IMR-90 (cell line): ENCODE results near the gene MYOM1. TPM values are rescaled to one million over a fixed set of nuclear protein-coding genes. Genes with fewer than 3 reads are reported as not detected.

Experiments used
- ATAC-seq: fragments of 200-7000 bp; cut with Tn5 transposase; 2 replicates; pipeline ENCODE4 v1.9.1; 2020; ENCODE audit warnings: low read depth, mild to moderate bottlenecking, moderate library complexity
- BruUV-seq: library from RNA; stranded (reverse); fragments of 400-500 nt; replicated peaks from 2 replicates; lab custom pipeline; 2021; lab: Mats Ljungman, UMichigan
- CTCF ChIA-PET: fragments of 300-600 bp; formaldehyde crosslinking; extraction: SDS; loops from one replicate; lab custom pipeline; 2021; ENCODE audit warnings: antibody characterized with exemption; lab: Yijun Ruan, JAX
- POLR2A ChIA-PET: fragments of 300-600 bp; sonication (Branson Sonifier 250); formaldehyde crosslinking; loops from one replicate; lab custom pipeline; 2022; ENCODE audit warnings: antibody characterized with exemption; ENCODE audit not compliant: unreplicated experiment; lab: Charles Lee
- DNase-seq: peaks from one replicate; pipeline ENCODE4 v3.0.0; 2013
- H2AFZ ChIP-seq: replicated peaks from 2 replicates; pipeline ENCODE3; 2013; ENCODE audit warnings: low read length, mild to moderate bottlenecking; ENCODE audit not compliant: poor library complexity
- H2AK5ac ChIP-seq: 2 replicates; pipeline ENCODE4 v1.6.1; 2013; ENCODE audit warnings: low read depth, low read length, inconsistent platforms
- H2AK9ac ChIP-seq: replicated peaks from 2 replicates; pipeline ENCODE3; 2013; ENCODE audit warnings: mild to moderate bottlenecking, low read depth, low read length, moderate library complexity; ENCODE audit not compliant: poor library complexity
- H2BK120ac ChIP-seq: 2 replicates; pipeline ENCODE4 v1.6.1; 2013; ENCODE audit warnings: low read depth, low read length, inconsistent platforms
- H2BK15ac ChIP-seq: 3 replicates; pipeline ENCODE4 v1.6.1; 2013; ENCODE audit warnings: low read depth, low read length, inconsistent platforms
- H2BK20ac ChIP-seq: 2 replicates; pipeline ENCODE4 v1.6.1; 2013; ENCODE audit warnings: low read depth, mild to moderate bottlenecking, inconsistent platforms, low read length, moderate library complexity
- H2BK5ac ChIP-seq: 2 replicates; pipeline ENCODE4 v1.6.1; 2013; ENCODE audit warnings: mild to moderate bottlenecking, low read depth, low read length, inconsistent platforms; ENCODE audit not compliant: poor library complexity, severe bottlenecking
- H3K14ac ChIP-seq: replicated peaks from 2 replicates; pipeline ENCODE4 v1.6.1; 2013; ENCODE audit warnings: low read depth, low read length, inconsistent platforms
- H3K18ac ChIP-seq: 2 replicates; pipeline ENCODE4 v1.6.1; 2013; ENCODE audit warnings: low read depth, low read length, control low read depth
- H3K23ac ChIP-seq: 2 replicates; pipeline ENCODE4 v1.6.1; 2013; ENCODE audit warnings: low read depth, low read length, inconsistent platforms
- H3K27ac ChIP-seq: 2 replicates; pipeline ENCODE4 v1.5.1; 2013; ENCODE audit warnings: mild to moderate bottlenecking, control low read depth, low read length; ENCODE audit not compliant: insufficient read depth
- H3K27me3 ChIP-seq: 2 replicates; pipeline ENCODE4 v1.6.1; 2013; ENCODE audit warnings: low read length; ENCODE audit not compliant: control insufficient read depth, insufficient read depth
- H3K36me3 ChIP-seq: 2 replicates; pipeline ENCODE4 v1.6.1; 2013; ENCODE audit warnings: low read length, mixed read lengths; ENCODE audit not compliant: control insufficient read depth, insufficient read depth
- H3K4ac ChIP-seq: 2 replicates; pipeline ENCODE4 v1.6.1; 2013; ENCODE audit warnings: low read depth, low read length, inconsistent platforms
- H3K4me1 ChIP-seq: 2 replicates; pipeline ENCODE4 v1.6.1; 2013; ENCODE audit warnings: low read length, mixed read lengths; ENCODE audit not compliant: control insufficient read depth, insufficient read depth
- H3K4me2 ChIP-seq: 2 replicates; pipeline ENCODE4 v1.6.1; 2013; ENCODE audit warnings: low read depth, mild to moderate bottlenecking, control low read depth, low read length, moderate library complexity
- H3K4me3 ChIP-seq: 2 replicates; pipeline ENCODE4 v1.5.1; 2013; ENCODE audit warnings: low read depth, mild to moderate bottlenecking, control low read depth, low read length, moderate library complexity; ENCODE audit not compliant: insufficient read depth
- H3K56ac ChIP-seq: 2 replicates; pipeline ENCODE4 v1.6.1; 2013; ENCODE audit warnings: low read length, inconsistent platforms; ENCODE audit not compliant: insufficient read depth; ENCODE audit errors: extremely low read depth
- H3K79me1 ChIP-seq, 2 experiments: 2 replicates each; pipeline ENCODE4 v1.6.1; 2013; ENCODE audit warnings: low read length in 2 of 2, inconsistent platforms in 1 of 2, low read depth in 1 of 2
- H3K9ac ChIP-seq: 2 replicates; pipeline ENCODE4 v1.6.1; 2013; ENCODE audit warnings: low read depth, low read length, control low read depth
- H3K9me1 ChIP-seq: 2 replicates; pipeline ENCODE4 v1.6.1; 2013; ENCODE audit warnings: low read length, inconsistent platforms; ENCODE audit not compliant: insufficient read depth
- H3K9me3 ChIP-seq: 2 replicates; pipeline ENCODE4 v1.6.1; 2013; ENCODE audit warnings: low read length; ENCODE audit not compliant: control insufficient read depth, insufficient read depth
- H4K20me1 ChIP-seq: 2 replicates; pipeline ENCODE4 v1.6.1; 2013; ENCODE audit warnings: low read length, inconsistent platforms; ENCODE audit not compliant: insufficient read depth
- H4K5ac ChIP-seq: 2 replicates; pipeline ENCODE4 v1.6.1; 2013; ENCODE audit warnings: mild to moderate bottlenecking, low read depth, low read length, control low read depth
- H4K8ac ChIP-seq, 2 experiments: 2 replicates each; pipeline ENCODE4 v1.6.1; 2013; ENCODE audit warnings: low read depth in 2 of 2, low read length in 2 of 2, control low read depth in 1 of 2, inconsistent platforms in 1 of 2
- H4K91ac ChIP-seq: 2 replicates; pipeline ENCODE4 v1.6.1; 2013; ENCODE audit warnings: low read depth, low read length, inconsistent platforms; ENCODE audit not compliant: insufficient read depth
- BHLHE40 ChIP-seq: fragments of 150-350 bp; IDR thresholded peaks from 2 replicates; pipeline ENCODE4 v1.6.1; 2016; ENCODE audit warnings: mild to moderate bottlenecking, low read depth, low read length
- CEBPB ChIP-seq: IDR thresholded peaks from 2 replicates; pipeline ENCODE4 v1.6.1; 2012; ENCODE audit warnings: low read depth, low read length, improper control_type of control experiment
- CHD1 ChIP-seq: IDR thresholded peaks from 2 replicates; pipeline ENCODE4 v1.6.1; 2012; ENCODE audit warnings: low read depth, low read length, improper control_type of control experiment
- CTCF ChIP-seq: conservative IDR thresholded peaks from 2 replicates; pipeline ENCODE4 v1.5.1; 2012; ENCODE audit warnings: mild to moderate bottlenecking, low read depth, low read length, improper control_type of control experiment
- FOS ChIP-seq: fragments of 150-350 bp; IDR thresholded peaks from 2 replicates; pipeline ENCODE4 v1.6.1; 2016; ENCODE audit warnings: low read depth, low read length
- MAFK ChIP-seq: IDR thresholded peaks from 2 replicates; pipeline ENCODE4 v1.6.1; 2012; ENCODE audit warnings: low read depth, low read length, improper control_type of control experiment
- MAZ ChIP-seq: IDR thresholded peaks from 2 replicates; pipeline ENCODE4 v1.6.1; 2012; ENCODE audit warnings: low read depth, mild to moderate bottlenecking, low read length, improper control_type of control experiment, moderate library complexity, borderline replicate concordance
- MXI1 ChIP-seq: IDR thresholded peaks from 2 replicates; pipeline ENCODE4 v1.6.1; 2012; ENCODE audit warnings: low read depth, mild to moderate bottlenecking, low read length, moderate library complexity, borderline replicate concordance
- NFE2L2 ChIP-seq: fragments of 150-350 bp; IDR thresholded peaks from 2 replicates; pipeline ENCODE4 v1.6.1; 2016; ENCODE audit warnings: low read depth, mild to moderate bottlenecking, low read length
- POLR2A ChIP-seq: IDR thresholded peaks from 2 replicates; pipeline ENCODE4 v1.6.1; 2012; ENCODE audit warnings: mild to moderate bottlenecking, low read depth, low read length
- RAD21 ChIP-seq: IDR thresholded peaks from 2 replicates; pipeline ENCODE4 v1.6.1; 2012; ENCODE audit warnings: low read length, improper control_type of control experiment
- RCOR1 ChIP-seq: IDR thresholded peaks from 2 replicates; pipeline ENCODE4 v1.6.1; 2012; ENCODE audit warnings: mild to moderate bottlenecking, low read length, improper control_type of control experiment; ENCODE audit not compliant: insufficient replicate concordance
- RFX5 ChIP-seq: IDR thresholded peaks from 2 replicates; pipeline ENCODE4 v1.8.0; 2012; ENCODE audit warnings: low read depth, mild to moderate bottlenecking, low read length, moderate library complexity
- SMC3 ChIP-seq: fragments of 150-350 bp; IDR thresholded peaks from 2 replicates; pipeline ENCODE4 v1.6.1; 2016; ENCODE audit warnings: low read depth, mild to moderate bottlenecking, antibody characterized with exemption, low read length, moderate library complexity
- WGBS, 2 experiments: methylation state at CpG; one replicate each; pipeline versions ENCODE4 v1.1.5 to v1.1.7; 2013; ENCODE audit warnings: missing lambda C conversion rate in 2 of 2; ENCODE audit not compliant: insufficient read length in 1 of 2; ENCODE audit errors: extremely low coverage in 2 of 2; 5-methylcytosine and 5-hydroxymethylcytosine counted together
- dilution Hi-C: fragments of 300-500 bp; cut with HindIII; formaldehyde crosslinking; loops from one replicate; pipeline ENCODE4 v1.14.3; 2018; ENCODE audit warnings: low sequenced_read_pairs; ENCODE audit not compliant: unreplicated experiment
- in situ Hi-C: fragments of 300-500 bp; cut with MboI; formaldehyde crosslinking; loops from 3 replicates; pipeline ENCODE4 v1.14.3; 2019; ENCODE audit warnings: low sequenced_read_pairs, inconsistent platforms, mixed read lengths
- intact Hi-C: fragments of 100-400 bp; cut with micrococcal nuclease; formaldehyde crosslinking; loops from 2 replicates; pipeline ENCODE4 v1.10.0; 2022
- polyA plus RNA-seq, 3 experiments: library from polyadenylated mRNA; depleted of rRNA; stranded (reverse); fragments of >200 nt; gene quantifications; 2 replicates each; pipeline ENCODE4 v1.2.3, GENCODE V29; 2012; ENCODE audit warnings: low replicate concordance in 1 of 3
- total RNA-seq: library from RNA; depleted of rRNA; stranded (reverse); fragments of >200 nt; gene quantifications from 2 replicates; pipeline ENCODE4 v1.2.3, GENCODE V29; 2012
- TF ChIP-seq, protein P1 (sequence below): fragments of 150-350 bp; IDR thresholded peaks from 2 replicates; pipeline ENCODE4 v1.6.1; 2016; ENCODE audit warnings: low read depth, mild to moderate bottlenecking, low read length, moderate library complexity, borderline replicate concordance
- TF ChIP-seq, protein P2 (sequence below): fragments of 150-350 bp; IDR thresholded peaks from 2 replicates; pipeline ENCODE4 v1.6.1; 2017; ENCODE audit warnings: mild to moderate bottlenecking, antibody characterized with exemption, low read length, low read depth

The MYOM1 gene
- total and polyA plus RNA-seq, 2 of the 4 experiments (the other 2 are of a cell fraction), result under 0.01 to 0.10 TPM

- Histone ChIP-seq H3K4ac (no peak overlapping the region), H2AFZ (no peak overlapping the region), H2BK15ac (no peak overlapping the region), H3K9ac (no peak overlapping the region), H4K20me1 (no peaks in the 10 kb centered on the region), H3K23ac (no peak overlapping the region), H3K9me3 (no peaks in the 10 kb centered on the region), H2BK5ac (no peak overlapping the region), H3K56ac (no peak overlapping the region), H3K9me1 (peaks cover 4% of the 10 kb centered on the region; the same call in 1 of the 2 replicates), H4K8ac (no peak overlapping the region), H2BK120ac (no peak overlapping the region), H3K14ac (no peak overlapping the region), H3K27me3 (no peaks in the 10 kb centered on the region), H4K91ac (no peak overlapping the region), H3K4me3 (no peak overlapping the region), H2BK20ac (no peak overlapping the region), H3K27ac (no peak overlapping the region), H2AK5ac (no peak overlapping the region), H3K4me2 (no peak overlapping the region), H2AK9ac (no peak overlapping the region), H4K5ac (no peak overlapping the region), H3K79me1 (no peaks in the 10 kb centered on the region), H3K36me3 (no peaks in the 10 kb centered on the region), H3K4me1 (no peaks in the 10 kb centered on the region), H3K18ac (no peak overlapping the region)
- CTCF ChIA-PET, result interaction anchor here (0.8 kb wide), 1 partner anchor 28 kb away, joined by 3 read pairs; no protein-coding TSS in a partner anchor
- no peak for DNase-seq
- in situ Hi-C loops (no loop called here), dilution Hi-C loops (no loop called here), intact Hi-C loops (no loop called here)
- BruUV-seq, result no TSS peak
- WGBS, 2 experiments, result no CpG with 5 or more reads among the region's 3 CpGs
- ATAC-seq, result no peak
- POLR2A ChIA-PET, result no interaction called here
- TF ChIP-seq CEBPB, result no peak
- no peak for TF ChIP-seq MAFK
- TF ChIP-seq, protein P1, sequence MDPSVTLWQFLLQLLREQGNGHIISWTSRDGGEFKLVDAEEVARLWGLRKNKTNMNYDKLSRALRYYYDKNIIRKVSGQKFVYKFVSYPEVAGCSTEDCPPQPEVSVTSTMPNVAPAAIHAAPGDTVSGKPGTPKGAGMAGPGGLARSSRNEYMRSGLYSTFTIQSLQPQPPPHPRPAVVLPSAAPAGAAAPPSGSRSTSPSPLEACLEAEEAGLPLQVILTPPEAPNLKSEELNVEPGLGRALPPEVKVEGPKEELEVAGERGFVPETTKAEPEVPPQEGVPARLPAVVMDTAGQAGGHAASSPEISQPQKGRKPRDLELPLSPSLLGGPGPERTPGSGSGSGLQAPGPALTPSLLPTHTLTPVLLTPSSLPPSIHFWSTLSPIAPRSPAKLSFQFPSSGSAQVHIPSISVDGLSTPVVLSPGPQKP, result no peak
- no peak for TF ChIP-seq FOS
- TF ChIP-seq CTCF, result no peak
- TF ChIP-seq, protein P2, sequence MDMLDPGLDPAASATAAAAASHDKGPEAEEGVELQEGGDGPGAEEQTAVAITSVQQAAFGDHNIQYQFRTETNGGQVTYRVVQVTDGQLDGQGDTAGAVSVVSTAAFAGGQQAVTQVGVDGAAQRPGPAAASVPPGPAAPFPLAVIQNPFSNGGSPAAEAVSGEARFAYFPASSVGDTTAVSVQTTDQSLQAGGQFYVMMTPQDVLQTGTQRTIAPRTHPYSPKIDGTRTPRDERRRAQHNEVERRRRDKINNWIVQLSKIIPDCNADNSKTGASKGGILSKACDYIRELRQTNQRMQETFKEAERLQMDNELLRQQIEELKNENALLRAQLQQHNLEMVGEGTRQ, result no peak
- TF ChIP-seq SMC3, result no peak
- TF ChIP-seq RAD21, result no peak
- TF ChIP-seq POLR2A, result no peak
- no peak for TF ChIP-seq RFX5
- TF ChIP-seq MAZ, result no peak
- TF ChIP-seq RCOR1, result no peak
- no peak for TF ChIP-seq BHLHE40
- TF ChIP-seq MXI1, result no peak
- no peak for TF ChIP-seq NFE2L2
- no peak for TF ChIP-seq CHD1
These were observed 138.2 kb downstream of the MYOM1 start for GRCh38 chr18:3081584-3081991.
